ENCODE results near the gene TLL2. TPM values are rescaled to one million over a fixed set of nuclear protein-coding genes. Genes with fewer than 3 reads are reported as not detected.

The TLL2 gene
- total RNA-seq, 1 donor from 2014 or later: under 0.01 TPM

DNA sequence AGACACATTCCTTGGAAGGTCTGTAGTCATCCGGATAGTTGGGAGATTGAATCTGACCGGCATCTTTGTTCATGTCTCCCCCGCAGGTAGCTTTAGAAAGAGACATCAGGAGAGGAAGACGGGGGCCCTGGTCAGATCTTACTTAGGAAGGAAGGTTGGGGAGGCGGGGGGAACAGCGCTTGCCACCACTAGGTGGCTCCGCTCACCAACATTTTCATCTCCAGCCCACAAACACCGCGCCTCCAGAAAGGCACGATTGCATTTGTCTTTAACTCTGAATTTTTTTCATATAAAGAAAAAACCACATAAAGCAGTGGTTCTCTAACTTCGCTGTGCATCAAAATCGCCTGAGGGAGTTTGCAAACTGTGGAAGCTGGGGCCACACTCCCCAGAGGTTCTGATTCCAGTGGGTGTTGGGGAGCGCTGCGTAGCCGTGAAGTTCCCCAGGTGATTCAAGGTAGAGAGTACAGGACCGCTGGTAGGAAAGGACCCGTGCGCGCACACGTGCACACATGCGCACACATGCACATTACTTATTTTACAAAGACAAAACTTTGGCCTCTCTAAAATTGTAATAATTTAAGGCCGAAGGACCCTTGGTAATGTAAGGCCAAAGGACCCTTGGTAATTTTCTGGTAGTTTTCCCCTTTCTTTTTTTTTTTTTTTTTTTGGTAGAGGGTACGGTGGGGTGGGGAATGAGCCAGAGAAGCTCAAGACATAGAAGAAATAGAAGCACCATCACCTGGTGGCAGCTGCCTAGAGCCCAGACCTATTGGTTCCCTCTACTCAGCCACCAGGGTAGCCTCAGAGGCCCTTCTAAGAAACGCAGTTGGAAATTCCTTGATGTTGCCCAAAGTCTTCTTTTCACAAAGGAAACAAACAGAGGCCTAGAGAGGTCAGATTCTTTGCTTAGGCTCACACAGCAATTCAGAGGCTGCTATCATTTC lies 117.5 kb downstream of the TLL2 start:
- DNase-seq (ENCODE audit: low read depth in 2 of 2): peak; percentile 78 to 84

DNA sequence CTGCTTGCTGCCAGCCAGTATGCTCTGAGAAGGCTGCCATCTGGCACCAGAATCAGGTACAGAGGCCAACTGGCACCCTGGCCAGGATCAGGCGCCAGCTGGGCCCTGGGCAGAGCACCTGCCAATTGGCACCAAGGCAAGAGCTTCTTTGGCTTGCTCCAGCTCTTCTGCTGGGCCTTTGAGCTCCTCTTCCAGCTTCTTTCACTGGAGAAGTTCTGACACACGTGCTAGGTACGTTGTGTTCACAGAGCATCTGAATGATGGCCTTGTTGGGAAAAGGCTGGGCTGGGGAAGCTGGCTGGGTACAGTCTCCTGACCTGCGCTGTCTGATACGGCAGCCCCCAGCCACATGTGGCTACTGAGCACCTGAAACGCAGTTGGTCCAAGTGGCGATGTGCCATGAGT lies 123.3 kb downstream of the TLL2 start:
- no peak for DNase-seq (ENCODE audit: low read depth in 2 of 2)

DNA sequence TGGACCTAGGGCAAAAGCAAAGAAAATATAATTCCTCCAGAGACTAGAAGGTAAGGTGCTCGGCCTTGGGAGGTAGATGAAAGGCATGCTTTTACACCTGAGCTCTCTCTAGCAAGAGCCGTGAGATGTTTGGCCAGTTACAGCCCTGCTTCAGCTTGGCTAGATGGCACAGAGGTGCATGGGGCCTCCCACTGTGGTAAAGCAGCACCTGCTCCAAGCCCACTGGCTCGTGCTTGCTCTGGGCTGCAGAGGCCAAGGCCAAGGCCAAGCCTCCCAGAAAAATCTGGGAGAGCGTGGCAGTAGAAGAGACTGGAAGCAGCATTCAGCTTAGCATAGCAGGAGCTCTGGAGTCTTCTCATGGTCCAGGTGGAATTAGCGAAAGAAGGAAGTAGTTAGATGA lies 123.9 kb downstream of the TLL2 start:
- DNase-seq (ENCODE audit: low read depth in 2 of 2): no peak

DNA sequence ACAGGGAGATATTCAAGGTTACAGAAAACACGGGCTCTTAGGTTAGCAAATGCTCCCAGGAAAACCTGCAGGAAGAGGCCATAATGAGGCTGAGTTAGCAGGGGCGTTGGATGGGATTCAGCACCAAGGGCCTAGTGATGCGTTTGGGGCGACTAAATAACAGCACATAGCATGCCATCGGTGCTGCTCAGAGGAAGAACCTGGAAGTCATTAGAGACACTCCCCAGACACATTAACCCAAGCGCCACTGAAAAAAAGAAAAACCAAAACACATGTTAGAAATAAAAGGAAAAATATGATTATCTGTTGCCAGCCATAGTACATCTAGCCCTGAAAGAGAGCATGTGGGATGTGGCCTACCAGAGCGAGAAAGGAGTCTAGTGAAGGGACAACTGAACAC lies 126.1 kb downstream of the TLL2 start:
- DNase-seq (ENCODE audit: low read depth in 2 of 2): no peak

DNA sequence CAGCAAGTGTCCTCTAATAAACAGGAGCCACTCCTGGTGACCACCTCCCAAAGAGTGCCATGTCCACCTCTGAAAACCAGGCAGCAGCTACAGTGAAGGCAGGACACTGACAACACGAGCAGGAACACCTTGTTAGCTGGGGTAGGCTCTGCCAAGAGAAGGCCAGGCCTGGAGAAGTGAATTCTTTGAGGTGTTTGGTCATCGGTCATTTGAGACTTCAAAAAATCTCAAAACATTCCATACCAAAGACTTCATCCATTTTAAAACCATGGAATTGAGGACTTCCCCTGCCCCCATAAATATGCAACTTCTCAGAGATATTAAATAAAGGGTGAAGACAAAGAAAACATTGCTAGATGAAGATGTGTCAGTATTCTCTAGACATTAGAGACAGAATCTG lies 126.6 kb downstream of the TLL2 start:
- DNase-seq (ENCODE audit: low read depth in 2 of 2): no peak

DNA sequence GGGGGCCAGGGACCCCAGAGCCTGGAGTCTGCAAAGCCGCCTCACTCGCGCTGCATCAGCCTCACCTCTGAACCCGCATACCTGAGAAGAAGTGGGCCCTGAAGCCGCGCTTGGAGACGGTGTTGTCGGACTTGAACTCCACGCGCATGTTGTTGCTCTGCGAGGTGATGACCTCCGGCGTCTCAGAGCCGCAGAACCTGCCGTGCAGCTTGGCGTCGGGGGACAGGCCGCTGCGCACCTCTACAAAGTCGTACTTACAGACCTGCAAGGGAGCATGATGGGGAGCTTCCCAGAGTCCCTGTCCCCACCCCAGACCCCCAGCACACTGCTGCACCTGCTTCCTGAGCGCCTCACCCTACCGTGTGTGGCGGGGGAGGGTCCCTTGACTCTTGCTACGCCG lies 129.2 kb downstream of the TLL2 start:
- no peak for DNase-seq (ENCODE audit: low read depth in 2 of 2)

DNA sequence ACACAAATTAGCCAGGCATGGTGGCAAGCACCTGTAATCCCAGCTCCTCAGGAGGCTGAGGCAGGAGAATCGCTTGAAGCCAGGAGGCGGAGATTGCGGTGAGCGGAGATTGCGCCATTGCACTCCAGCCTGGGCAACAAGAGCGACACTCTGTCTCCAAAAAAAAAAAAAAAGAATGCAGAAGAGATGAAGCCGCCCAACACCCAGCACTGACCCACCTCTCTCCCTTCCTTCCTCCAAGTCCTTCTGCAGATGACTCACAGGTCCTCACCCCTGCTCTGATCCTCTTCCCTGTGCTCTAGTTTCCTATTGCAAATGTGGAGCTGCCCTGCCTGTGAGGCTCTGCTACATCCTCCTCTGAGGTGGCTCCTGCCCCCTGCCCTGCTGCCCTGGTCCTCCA lies 132.9 kb downstream of the TLL2 start:
- peak in 1 of 2 donors; percentile 38 for DNase-seq (ENCODE audit: low read depth in 2 of 2)

DNA sequence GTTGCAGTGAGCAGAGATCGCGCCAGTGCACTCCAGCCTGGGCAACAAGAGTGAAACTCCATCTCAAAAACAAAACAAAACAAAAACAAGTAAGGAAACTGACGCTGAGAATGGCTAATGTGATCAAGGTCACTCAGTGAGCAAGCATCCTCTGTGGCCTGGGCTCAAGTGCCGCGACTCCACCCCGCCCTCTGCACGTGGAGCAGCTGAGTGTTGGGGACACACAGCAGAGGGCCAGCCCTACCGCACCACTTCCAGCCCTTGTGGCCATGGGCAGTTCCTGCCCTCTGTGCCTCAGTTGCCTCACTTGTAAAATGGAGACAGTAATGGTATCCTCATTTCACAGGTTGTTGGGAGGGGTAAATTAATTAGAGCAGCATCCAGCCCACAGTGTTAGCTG lies 134.0 kb downstream of the TLL2 start:
- DNase-seq (ENCODE audit: low read depth in 2 of 2): no peak

DNA sequence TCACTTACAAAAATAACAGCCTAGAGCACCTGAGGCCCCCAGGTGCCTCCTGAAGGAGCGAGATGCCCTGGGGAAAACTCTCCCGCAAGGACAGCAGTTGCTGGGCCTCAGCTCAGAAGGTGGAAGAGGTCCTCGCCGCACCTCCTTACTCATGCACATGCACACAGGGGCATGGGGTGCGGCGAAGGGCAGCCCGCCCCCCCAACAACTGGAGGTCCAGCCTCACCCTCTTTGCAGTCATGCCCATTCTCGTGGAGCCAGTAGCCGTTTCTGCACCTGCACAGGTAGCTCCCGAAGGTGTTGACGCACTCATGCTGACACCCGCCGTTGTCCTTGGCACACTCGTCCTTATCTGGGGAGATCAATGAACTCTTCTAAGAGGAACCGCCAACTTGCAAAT lies 135.0 kb downstream of the TLL2 start:
- DNase-seq (ENCODE audit: low read depth in 2 of 2): no peak

DNA sequence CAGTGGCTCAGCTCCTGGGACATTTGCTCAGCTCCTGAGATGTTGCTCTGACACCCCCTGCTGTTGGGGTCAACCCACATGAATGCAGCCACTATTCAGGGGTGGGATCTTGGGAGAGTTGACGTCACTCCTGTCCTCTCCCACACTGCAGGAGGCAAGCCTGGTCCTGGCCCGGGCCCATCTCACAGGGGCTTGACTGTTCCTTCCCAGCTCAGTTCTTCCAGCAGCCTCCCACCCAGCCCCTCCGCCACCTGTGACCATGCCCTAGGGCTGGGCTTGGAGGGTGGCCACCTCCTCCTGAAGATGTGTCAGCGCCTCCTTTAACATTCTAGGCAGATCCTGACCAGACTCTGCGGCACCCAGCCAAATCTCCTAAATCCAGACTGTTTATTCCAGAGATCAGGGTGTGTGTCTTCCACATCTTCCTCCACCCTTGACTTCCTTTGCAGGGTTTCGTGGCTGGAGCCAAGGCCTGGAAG lies 135.9 kb downstream of the TLL2 start:
- no peak for DNase-seq (ENCODE audit: low read depth in 2 of 2)

DNA sequence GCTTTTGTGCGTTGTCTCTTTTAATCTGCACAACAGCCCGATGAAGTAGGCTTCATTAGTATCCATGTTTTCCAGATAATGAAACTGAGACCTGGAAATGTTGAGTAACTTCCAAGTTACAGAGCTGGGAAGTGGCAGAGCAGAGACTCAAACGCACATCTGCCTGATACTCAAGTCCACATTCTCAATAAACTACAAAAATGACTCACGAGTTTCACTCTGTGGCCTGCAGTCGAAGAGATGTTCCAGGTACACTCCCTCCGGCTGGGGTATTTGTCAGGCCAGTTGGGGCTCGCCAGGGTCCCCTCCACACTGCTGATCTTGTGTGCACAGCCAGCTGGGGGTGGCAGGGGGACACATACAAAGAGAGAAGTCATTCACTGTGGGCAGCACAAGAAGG lies 137.2 kb downstream of the TLL2 start:
- no peak for DNase-seq (ENCODE audit: low read depth in 2 of 2)

DNA sequence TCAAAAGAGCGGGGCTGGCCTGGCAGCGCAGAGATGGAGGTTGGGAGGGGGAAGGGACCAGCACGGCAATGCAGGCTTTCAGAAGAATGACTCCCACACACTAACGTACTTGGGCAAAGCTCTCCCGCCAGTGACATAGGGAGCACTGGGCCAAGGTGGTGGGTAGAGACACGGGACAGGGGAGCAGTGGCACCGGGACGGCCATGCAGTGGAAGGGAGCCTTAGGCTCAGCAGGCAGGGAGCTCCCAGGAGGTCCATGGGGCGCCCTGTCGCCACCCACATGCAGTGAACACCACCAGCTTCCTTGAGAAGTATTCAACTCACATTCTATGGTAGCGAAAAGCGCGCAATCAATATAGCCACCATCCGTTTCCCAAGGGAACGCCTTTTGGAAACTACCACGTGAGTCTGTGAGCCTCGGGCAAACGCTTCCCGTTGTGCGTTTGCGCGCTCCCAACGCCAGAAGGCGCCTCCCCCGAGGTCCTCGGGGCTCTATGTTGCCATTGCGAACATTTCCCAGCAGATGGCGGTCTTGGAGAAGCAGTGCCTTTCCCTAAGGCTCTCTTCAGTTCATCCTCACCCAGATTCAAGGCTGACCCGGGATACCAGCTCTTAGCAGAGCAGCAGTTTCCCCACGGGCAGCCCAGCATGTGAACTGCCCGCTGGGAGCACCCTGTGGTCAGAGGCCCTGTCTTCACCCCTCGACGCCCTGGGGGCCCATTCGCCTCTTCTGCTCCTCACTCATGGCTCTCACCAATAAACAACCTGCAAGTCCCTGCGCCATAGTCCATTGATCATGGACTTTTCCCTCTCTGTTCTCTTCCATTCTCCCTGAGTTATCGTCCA lies 138.5 kb downstream of the TLL2 start:
- peak; percentile 84 to 87 for DNase-seq (ENCODE audit: low read depth in 2 of 2)

DNA sequence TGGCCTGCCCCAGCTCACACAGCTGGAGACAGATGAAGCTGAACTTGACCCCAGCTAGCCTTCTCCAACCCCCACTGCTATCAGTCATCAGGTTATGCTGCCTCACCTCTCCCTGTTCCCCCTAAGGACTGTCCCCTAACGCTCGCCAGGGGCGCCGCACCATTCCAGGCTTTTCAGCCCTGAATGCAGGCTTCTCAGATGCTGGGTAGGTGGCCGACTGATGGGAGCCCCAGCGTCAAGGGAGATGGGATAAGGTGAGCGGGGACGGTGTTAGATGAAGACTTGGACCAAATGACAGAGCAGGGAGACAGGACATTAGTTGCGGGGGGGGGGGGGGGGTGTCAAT lies 139.1 kb downstream of the TLL2 start:
- no peak for DNase-seq (ENCODE audit: low read depth in 2 of 2)

DNA sequence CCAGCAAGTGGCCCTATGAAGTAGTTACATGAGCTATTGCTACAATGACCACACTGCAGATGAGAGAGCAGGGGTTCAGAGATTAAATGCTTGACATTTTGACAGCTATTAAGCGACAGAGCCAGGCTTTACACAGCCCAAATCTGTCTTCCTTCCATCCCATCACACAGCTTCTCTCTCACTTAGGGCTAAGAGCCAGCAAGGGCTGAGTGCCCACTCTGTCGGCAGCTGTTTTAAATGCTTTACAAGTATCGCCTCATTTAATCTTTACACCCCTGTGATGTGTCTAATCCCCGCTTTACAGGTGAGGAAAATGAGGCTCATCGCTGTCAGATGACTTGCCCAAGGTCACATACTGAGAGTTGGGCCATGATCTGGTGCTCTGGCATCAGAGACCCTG lies 139.7 kb downstream of the TLL2 start:
- DNase-seq (ENCODE audit: low read depth in 2 of 2): no peak

DNA sequence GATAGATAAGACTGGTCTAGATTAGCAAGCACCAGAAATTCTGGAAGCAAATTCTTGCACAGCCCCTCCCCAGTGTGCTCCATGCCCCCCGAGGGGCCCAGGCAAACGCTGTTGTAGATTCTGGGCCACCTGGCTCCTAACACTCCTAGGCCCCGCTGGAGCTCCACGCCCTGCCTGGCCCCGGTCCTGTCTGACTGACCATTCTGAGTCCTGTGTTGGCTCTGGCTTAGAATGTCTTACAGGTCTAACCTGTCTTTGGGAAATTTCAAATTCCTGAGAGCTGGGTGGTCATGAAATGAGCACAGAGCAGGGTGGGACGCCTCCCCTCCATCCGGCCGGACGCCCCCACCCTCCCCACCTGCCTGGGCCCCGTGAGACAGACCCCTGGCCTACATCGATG lies 142.4 kb downstream of the TLL2 start:
- no peak for DNase-seq (ENCODE audit: low read depth in 2 of 2)

DNA sequence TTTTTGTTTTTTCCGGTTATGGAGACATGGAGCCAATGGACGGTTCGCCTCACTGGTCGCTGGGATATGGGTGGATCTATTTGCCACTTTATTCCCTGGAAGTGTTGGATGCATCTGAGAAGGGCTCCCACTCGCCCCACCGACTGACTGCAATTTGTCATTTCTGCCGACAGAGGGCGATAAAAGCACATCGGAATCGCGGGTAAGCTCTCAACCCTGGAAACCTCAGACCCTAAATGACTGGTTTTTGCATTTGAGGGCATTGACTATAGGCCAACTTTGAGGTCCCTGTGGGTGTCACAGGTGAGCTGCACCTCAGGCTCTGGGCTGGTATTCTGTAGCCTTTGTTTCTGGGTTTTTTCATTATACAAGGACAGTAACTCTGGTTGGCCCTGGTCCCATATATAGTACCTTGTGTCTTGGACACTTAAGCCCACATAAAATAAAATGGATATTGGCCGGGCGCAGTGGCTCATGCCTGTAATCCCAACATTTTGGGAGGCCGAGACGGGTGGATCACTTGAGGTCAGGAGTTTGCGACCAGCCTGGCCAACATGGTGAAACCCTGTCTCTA lies 143.1 kb downstream of the TLL2 start:
- peak; percentile 50 to 61 for DNase-seq (ENCODE audit: low read depth in 2 of 2)

DNA sequence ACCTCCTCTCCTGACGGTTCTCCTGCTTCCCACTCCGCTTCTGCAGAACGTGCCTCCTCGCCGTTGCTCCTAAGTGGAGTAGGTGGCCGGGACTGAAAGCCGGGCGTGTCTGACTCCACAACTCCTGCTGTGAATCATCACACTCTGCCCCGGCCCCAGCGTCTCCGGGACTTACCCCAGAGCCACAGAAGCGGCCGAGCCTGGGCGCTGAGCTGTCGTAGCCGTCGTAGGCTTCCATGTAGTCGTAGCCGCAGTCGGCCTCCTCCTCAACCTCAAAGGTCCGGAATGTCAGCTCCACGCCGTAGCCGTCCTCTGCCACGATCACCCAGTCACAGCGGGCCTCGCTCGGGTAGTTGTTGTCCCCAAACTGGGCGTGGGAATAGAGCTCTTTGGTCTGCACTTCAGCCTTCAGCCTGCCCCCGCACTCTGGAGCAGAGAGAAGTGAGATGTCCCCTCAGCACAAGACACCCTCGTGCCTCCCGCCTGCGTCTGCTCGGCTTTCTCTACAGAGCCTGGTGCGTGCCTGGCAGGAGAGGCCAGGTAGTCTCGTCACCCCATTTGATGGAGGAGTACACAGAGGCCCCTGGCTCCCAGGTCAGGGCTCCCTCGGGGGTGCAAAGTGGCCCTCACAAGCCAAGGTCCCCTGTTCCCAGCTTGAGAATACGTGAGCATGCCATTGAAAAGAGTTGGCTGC lies 143.7 kb downstream of the TLL2 start:
- DNase-seq (ENCODE audit: low read depth in 2 of 2): no peak

DNA sequence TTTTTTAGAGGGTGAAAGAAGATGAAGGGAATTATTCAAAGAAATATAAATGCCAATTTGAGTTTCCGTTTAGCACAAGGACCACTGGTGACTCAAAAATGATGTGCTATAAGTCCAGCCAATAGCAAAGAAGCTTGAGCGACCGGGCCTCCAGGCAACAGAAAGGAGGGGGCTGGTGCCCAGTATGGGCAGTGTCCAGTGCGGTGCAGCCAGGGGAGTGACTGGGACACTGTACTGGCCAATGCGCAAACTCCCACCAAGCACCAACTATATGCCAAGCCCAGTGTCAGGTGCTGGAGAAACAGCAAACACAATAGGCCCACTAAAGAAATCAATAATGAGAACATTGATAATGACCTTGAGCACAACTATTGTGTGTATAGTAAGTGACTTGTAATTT lies 144.8 kb downstream of the TLL2 start:
- DNase-seq (ENCODE audit: low read depth in 2 of 2): no peak

DNA sequence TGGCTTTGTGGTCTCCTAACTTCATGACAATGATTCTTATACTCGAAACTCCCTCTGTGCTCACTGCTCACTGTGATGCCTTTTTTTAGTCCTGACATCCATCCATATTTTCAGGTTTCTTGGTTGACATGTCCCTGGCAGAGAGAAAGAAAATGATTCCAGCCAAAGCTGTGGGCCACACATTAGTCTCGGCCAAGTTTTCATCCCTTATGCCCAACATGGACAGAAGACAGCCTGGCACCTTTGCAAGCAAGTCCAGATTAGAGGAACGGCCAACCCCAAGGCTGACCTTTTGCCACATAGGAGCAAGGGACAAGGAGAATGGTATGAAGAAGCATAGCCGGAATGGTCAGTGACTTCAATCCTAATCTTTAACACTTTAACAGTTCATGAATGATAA lies 146.3 kb downstream of the TLL2 start:
- no peak for DNase-seq (ENCODE audit: low read depth in 2 of 2)

DNA sequence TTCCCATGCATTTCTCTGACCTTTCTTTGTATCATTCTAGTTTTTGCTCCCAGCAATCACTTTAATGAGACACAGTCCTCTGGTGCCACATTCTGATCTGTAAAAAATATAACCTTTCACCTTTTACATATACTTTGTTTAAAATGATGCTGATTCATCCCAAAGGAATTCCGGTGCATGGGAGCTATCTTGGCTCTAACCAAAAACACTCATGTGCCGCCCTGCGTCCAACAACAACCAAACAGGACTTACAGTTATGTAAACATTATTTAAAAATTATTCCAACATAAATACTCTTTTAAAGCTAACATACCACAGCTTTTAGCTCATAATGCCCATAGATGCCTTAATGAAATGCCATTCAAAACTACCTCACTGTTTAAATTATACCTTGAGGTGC lies 147.2 kb downstream of the TLL2 start:
- no peak for DNase-seq (ENCODE audit: low read depth in 2 of 2)

DNA sequence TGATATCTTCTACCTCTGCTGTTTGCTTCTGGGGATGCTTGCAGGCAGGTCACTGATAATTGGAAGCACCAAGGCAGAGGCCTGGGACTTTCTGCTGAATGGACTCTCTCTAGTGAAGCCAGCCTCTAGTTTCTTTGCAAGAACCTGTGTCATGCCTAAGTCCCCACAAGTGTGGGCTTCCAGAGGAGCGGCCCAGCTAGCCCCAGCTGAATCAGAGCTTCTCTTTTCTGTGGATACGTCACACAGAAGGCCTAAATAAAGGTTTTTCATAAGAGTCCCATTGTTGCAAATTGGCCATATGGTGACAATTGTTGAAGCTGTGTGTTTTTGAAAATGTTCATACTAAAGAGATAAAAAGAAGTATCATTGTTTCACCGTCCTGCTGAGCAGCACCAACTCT lies 148.2 kb downstream of the TLL2 start:
- no peak for DNase-seq (ENCODE audit: low read depth in 2 of 2)

DNA sequence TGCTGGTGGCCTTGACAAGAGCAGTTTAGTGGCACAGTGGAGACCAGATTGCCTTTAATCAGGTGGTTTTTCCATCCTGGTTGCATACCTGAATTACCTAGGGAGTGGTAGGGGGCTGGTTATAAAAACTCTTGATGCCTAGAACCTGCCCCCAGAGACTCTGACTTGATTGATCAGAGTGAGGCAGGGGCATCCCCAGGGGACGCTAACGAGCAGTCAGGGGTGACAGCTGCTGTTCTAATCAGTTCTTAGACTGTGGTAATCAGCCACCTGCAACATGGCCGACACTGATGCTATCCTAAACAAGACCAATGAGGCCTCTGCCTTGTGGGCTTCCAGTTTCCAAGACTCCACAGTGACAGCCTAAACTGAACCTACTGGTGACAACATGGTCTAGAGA lies 153.0 kb downstream of the TLL2 start:
- no peak for DNase-seq (ENCODE audit: low read depth in 2 of 2)
